Midbrain (tissue), 1 donor: ENCODE data around the gene SNRPE.

Source experiments
- DNase-seq: peaks from one replicate; lab custom pipeline; 2025; lab: John Stamatoyannopoulos, UW

Gene SNRPE

DNA sequence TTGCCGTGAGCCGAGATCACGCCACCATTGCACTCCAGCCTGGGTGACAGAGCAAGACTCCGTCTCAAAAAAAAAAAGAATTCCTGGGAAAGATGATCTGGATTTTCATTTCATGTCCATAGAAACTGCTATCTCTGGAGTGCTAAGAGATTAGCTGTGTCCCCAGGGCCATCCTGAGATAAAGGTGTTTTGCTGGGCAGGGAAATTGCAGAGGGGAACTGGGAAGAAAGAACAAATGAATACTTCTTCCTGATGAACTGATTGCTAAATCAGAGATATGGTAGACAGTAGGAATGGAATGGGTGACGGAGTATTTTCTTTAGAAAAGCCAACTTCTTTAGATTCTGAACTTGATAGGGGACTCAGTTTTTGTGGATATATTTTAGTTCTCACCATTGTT is 19.2 kb downstream of the SNRPE start:
- DNase-seq: no peak

DNA sequence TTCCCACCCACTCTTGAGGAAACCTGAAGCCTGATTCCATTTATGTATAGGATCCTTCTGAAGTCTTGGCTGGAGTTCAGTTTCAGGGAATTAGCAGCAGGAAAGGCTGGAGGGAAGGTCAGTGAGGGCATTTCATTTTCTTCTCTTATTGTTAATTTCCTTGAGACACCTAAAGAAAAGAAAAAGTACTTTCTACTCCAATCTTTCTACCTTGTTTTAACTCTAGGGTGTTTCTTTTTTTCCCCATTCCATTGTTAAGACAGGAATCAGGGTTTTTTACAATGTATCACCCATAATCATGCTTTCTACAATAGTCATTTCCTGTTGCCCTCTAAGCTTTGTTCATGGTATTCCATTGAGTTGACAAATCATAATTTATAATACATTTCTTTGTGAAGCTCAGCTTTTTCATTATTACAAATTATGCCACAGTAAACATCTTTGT is 27.4 kb downstream of the SNRPE start:
- DNase-seq: no peak

DNA sequence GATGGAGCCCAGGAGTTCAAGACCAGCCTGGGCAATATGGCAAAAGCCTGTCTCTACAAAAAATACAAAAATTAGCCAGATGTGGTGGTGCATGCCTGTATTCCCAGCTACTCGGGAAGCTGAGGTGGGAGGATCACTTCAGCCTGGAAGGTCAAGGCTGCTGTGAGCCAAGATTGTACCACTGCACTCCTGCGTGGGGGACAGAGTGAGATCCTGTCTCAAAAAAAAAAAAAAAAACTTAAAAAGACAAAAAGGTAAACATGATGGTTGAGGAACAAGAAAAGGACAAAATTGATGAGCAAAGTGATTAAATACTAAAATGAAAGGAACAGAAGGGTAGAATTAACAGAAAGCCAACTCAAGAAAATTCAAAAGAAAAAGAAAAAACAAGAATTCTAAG is 30.6 kb downstream of the SNRPE start:
- DNase-seq: no peak

DNA sequence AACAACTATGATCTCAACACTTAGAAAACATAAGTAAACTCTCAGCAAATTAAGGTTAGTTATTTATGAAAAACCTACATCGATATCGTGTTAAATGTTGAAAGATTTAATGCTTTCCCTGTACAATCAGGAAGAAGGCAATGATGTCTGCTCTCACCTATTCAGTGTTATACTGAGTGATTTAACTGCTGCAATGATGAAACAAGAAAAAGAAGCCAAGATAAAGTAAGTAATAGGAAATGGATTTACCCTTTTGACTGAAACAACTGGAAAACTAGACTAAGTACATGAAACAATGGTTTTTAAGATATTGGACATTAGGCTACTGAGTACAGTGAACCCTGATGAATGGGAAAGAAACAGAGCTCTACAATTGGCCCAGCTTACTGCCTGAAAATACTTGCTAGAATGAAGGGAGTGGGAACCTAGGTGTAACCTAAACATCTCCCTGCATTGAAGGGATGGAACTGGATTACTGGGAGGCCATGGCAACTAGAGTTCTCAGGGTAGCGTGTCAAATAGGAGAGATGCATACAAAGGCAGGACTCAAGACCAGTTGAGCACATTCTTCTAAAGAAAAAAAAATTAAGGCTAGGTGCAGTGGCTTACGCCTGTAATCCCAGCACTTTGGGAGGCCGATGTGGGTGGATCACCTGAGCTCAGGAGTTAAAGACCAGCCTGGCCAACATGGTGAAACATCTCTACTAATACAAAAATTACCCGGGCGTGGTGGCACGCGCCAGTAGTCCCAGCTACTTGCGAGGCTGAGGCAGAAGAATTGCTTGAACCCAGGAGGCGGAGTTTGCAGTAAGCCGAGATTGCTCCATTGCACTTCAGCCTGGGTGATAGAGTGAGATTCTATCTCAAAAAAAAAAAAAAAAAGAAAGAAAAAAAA is 37.3 kb downstream of the SNRPE start:
- DNase-seq: no peak

DNA sequence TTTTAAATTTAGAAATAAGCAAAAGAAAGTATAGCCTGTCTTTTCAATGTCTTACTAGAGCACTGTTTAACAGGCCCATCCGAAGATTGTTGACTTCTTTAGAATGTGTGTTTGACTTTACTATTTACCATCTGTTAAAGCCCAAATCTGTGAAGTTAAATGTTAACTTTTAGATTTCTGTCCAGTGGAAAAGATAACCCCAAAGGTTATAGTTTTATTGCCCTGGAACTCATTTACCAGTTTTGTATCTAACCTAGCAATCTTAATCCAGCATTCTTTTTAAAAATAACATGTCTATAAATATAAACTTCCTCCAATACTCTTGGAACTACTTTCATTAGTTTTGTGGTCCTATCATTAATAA is 37.9 kb downstream of the SNRPE start:
- no peak for DNase-seq

DNA sequence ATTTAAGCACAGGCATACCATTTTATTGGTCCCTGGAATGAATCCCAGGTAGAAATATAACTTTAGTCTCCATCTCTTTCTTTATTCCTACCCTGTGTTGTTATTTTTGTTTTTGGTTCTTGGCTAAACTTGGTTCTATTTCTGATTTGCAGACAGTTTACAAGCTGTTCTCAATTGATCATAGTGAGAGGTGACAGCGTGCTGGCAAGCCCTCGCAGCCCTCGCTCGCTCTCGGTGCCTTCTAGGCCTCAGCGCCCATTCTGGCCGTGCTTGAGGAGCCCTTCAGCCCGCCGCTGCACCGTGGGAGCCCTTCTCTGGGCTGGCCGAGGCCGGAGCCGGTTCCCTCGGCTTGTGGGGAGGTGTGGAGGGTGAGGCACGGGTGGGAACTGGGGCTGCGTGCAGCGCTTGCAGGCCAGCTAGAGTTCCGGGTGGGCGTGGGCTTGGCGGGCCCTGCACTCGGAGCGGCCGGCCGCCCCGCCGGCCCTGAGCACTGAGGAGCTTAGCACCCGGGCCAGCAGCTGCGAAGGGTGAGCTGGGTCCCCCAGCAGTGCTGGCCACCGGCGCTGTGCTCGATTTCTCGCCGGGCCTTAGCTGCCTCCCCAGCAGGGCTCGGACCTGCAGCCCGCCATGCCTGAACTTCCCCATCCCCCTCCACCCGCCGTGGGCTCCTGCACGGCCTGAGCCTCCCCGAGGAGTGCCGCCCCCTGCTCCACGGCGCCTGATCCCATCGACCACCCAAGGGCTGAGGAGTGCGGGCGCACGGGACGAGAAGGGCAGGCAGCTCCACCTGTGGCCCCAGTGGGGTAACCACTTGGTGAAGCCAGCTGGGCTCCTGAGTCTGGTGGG is 38.7 kb downstream of the SNRPE start:
- DNase-seq: no peak

DNA sequence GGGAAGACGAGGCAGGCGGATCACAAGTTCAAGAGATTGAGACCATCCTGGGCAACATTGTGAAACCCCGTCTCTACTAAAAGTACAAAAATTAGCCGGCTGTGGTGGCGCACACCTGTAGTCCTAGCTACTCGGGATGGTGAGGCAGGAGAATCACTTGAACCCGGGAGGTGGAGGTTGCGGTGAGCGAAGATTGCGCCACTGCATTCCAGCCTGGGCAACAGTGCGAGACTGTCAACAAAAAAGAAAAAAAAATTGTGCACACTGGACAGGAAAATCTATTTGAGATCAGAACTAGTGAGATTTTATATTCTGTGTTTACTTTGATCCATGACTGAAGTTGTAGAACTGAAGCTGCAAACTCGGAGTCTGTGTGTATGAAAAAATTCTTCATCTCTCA is 40.2 kb downstream of the SNRPE start:
- DNase-seq: no peak

DNA sequence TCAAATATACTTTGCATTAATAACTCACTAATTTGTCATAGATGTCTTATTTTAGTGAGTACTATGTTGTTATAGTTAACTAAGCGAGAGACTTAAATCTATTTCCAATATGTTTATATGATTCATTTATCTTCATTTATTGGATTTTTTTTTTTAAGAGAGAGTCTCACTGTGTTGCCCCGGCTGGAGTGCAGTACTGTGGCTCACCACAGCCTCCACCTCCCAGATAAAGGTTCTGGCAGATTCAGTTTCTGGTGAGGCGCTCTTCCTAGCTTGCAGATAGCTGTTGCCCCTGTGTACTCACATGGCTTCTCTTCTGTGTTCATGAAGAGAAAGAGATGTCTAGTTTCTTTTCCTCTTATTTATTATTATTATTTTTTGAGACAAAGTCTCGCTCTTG is 43.9 kb downstream of the SNRPE start:
- no peak for DNase-seq

DNA sequence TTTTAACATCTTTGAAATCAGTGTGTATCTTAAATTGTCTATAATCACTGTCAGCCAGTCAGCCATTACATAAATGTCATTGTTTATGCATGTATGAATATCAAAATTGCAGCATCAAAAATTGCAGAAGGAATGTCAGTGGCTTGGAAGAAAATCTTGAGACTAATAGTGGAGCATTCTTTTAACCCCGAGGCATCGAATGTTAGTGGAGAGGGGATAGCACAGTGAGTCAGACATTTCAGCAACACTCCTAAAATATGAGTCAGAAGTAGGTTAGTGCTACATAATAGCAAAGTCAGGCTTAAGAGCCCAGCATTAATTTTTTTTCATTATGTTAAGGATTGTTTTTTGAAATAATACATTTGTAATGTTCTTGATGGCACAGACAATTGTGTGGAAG is 45.5 kb downstream of the SNRPE start:
- no peak for DNase-seq

DNA sequence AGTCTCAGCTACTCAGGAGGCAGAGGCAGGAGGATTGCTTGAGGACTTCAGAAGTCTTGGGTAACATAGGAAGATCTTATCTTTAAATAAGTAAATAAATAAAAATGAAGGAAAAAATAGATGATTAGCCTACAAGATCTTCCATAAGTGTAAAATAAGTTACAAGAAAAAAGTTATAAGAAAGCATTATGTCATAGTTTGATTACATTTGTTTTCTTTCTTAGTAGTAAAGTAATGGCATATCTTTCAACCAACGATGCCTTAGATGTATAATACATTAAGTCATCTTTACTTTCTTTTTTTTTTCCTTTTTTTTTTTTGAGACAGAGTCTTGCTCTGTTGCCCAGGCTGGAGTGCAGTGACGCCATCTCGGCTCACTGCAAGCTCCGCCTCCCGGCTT is 46.5 kb downstream of the SNRPE start:
- DNase-seq: no peak

DNA sequence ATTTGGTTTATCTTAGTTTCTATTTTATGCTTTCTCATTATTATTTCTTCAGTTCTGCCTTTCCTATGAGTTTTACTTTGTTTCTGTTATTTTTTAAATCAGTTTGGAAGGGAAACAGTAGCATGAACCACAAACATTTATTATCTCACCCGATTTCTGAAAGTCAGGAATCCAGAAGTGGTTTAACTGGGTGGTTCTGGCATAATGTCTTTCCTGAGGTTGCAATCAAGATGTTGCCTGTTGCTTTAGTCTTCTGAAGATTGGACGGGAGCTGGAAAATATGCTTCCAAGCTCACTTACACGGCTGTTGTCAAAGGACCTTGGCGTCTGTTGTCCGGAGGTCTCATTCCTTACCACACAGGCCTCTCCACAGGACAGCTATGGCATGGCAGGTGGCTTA is 50.4 kb downstream of the SNRPE start:
- no peak for DNase-seq

DNA sequence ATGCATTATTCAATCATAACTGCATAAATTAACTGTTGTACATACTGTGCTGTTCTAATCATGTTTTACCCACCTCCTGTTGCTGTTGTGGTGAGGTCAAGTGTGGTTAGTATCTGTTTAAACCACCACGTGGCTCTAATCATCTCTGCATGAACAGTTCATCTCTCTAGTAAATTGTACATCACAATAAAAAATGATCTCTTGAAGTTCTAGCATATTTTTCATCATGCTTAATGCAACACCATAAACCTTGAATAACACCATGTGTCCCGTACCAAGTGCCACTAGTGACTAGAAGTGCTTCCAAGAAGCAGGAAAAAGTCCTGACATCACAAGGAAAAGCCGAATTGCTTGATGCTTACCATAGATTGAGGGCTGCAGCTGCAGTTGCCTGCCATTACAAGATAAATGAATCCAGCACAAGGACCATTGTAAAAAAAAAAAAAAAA is 51.7 kb downstream of the SNRPE start:
- no peak for DNase-seq

DNA sequence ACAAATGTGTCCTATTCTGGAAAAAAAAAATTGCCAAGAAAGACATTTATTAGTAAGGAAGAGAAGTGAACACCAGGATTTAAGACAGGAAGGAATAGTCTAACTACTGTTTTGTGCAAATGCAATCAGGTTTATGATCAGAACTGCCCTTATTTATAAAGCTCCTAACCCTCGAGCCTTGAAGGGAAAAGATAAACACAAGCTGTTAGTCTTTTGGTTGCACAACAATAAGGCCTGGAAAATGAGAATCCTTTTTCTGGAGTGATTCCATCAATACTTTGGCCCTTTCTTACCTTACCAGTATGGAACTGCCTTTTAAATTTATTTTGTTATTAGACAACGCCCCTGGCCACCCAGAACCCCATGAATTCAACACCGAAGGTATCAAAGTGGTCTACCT is 52.9 kb downstream of the SNRPE start:
- DNase-seq: no peak

DNA sequence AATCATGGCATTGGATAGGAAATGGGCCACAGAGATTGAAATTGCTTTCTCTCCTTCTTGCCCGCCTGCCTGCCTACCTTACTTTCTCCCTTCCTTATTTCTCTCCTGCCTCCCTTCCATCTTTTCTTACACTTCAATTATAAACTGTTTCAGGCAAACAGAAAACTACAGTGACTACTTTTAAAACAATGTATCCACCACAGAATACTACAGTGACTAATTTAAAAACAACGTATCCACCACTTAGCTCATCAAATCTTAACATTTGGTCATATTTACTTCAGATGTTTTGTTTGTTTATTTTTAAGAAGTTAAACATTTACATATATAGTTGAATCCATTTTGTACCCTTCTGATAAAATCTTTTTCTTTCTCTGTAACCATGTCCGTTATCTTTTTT is 54.4 kb downstream of the SNRPE start:
- DNase-seq: no peak

DNA sequence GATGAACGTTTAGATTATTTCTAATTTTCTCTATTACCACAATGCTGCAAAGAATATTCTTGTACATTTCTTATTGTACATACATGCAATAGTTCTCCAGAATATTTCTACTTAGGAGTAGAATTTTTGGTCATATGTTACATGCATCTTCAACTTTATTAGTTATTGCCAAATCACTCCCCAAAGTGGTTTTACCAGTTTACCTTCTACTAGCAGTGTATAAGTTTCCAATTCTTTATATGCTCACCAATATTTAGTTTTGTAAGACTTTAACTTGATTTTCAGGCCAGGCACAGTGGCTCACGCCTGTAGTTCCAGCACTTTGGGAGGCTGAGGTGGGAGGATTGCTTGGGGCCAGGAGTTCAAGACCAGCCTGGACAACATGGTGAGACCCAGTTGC is 55.4 kb downstream of the SNRPE start:
- no peak for DNase-seq
